K562 (cell line): Measurements from ENCODE around the gene CNOT11. TPM values are rescaled to one million over a fixed set of nuclear protein-coding genes. Genes with fewer than 3 reads are reported as not detected.

Source experiments
- ATAC-seq: fragments of 200-7000 bp; cut with Tn5 transposase; 3 replicates; pipeline ENCODE4 v1.9.1; 2020; ENCODE audit warnings: moderate library complexity
- BruUV-seq: library from RNA; stranded (reverse); fragments of 400-500 nt; replicated peaks from 2 replicates; lab custom pipeline; 2021; lab: Mats Ljungman, UMichigan
- CTCF ChIA-PET: fragments of 300-600 bp; formaldehyde crosslinking; extraction: SDS; loops from one replicate; lab custom pipeline; 2021; ENCODE audit warnings: low intra/inter-chr PET ratio; lab: Yijun Ruan, JAX
- POLR2A ChIA-PET: fragments of 300-600, 350-650 bp; sonication (Branson Sonifier 250); formaldehyde crosslinking; extraction: SDS; loops from one replicate; lab custom pipeline; 2021; ENCODE audit warnings: antibody characterized with exemption, inconsistent platforms; lab: Yijun Ruan, JAX
- DNase-seq, 4 experiments: peaks; one replicate each; pipeline versions ENCODE4 v3.0.0 to v3.0.0-alpha.2; 2011 to 2018; ENCODE audit warnings: low spot score in 3 of 4, mixed read lengths in 3 of 4; ENCODE audit errors: extremely low read depth in 1 of 4
- FAIRE-seq: peaks from 2 replicates; lab custom pipeline; 2011; peaks lifted over from hg19 to GRCh38; lab: Jason Lieb, UNC
- H2AFZ ChIP-seq: 2 replicates; pipeline ENCODE4 v1.6.0; 2011; ENCODE audit warnings: low read depth, low read length, control low read depth, inconsistent platforms
- H3K27ac ChIP-seq: fragments of 200-600 bp; 3 replicates; pipeline ENCODE4 v1.8.0; 2011; ENCODE audit warnings: low read depth, mild to moderate bottlenecking, control low read depth, inconsistent platforms, low read length, moderate library complexity, mixed read lengths; ENCODE audit errors: extremely low read depth
- H3K27me3 ChIP-seq, 2 experiments: fragments of 300-600 bp in 1 of 2; 2 replicates in 1 of 2; 3 replicates in 1 of 2; pipeline versions ENCODE4 v1.6.0 to v1.8.0; 2011; ENCODE audit warnings: inconsistent platforms in 2 of 2, low read length in 2 of 2, mild to moderate bottlenecking in 1 of 2, mixed read lengths in 1 of 2, moderate library complexity in 1 of 2; ENCODE audit not compliant: control insufficient read depth in 2 of 2, insufficient read depth in 2 of 2
- H3K36me3 ChIP-seq: fragments of 300-600 bp; 3 replicates; pipeline ENCODE4 v1.8.0; 2011; ENCODE audit warnings: mild to moderate bottlenecking, low read length, inconsistent platforms; ENCODE audit not compliant: control insufficient read depth, insufficient read depth
- H3K4me1 ChIP-seq, 2 experiments: fragments of 200-600 bp in 1 of 2; replicated peaks in 1 of 2; 2 replicates in 1 of 2; 3 replicates in 1 of 2; pipeline versions ENCODE4 v1.5.1 to v1.8.0; 2011; ENCODE audit warnings: inconsistent platforms in 2 of 2, low read length in 2 of 2, mild to moderate bottlenecking in 1 of 2, mixed read lengths in 1 of 2, moderate library complexity in 1 of 2; ENCODE audit not compliant: control insufficient read depth in 2 of 2, insufficient read depth in 2 of 2
- H3K4me2 ChIP-seq: 2 replicates; pipeline ENCODE4 v1.6.1; 2011; ENCODE audit warnings: low read length, control low read depth, inconsistent platforms, mixed read lengths; ENCODE audit not compliant: insufficient read depth
- H3K4me3 ChIP-seq: fragments of 200-600 bp; sonication (generic), shearing (Covaris generic); 2 replicates; pipeline ENCODE4 v1.5.1; 2016; ENCODE audit warnings: control low read depth, inconsistent platforms
- H3K79me2 ChIP-seq: fragments of 200-600 bp; 3 replicates; pipeline ENCODE4 v1.8.0; 2011; ENCODE audit warnings: low read length, inconsistent platforms; ENCODE audit not compliant: control insufficient read depth, insufficient read depth
- H3K9ac ChIP-seq, 2 experiments: 2 replicates each; pipeline versions ENCODE4 v1.6.0 to v1.6.1; 2011; ENCODE audit warnings: low read depth in 2 of 2, low read length in 2 of 2, control low read depth in 1 of 2, inconsistent platforms in 1 of 2, mild to moderate bottlenecking in 1 of 2, mixed read lengths in 1 of 2; ENCODE audit not compliant: insufficient read depth in 1 of 2
- H3K9me1 ChIP-seq: one replicate; pipeline ENCODE4 v1.6.0; 2011; ENCODE audit warnings: inconsistent platforms, mild to moderate bottlenecking, low read length, moderate library complexity; ENCODE audit not compliant: control insufficient read depth, insufficient read depth
- H3K9me3 ChIP-seq: replicated peaks from 2 replicates; pipeline ENCODE4 v1.5.1; 2011; ENCODE audit warnings: low read depth, low read length, inconsistent platforms; ENCODE audit not compliant: control insufficient read depth, insufficient read depth
- H4K20me1 ChIP-seq: replicated peaks from 2 replicates; pipeline ENCODE4 v1.6.1; 2011; ENCODE audit warnings: low read length, inconsistent platforms, mixed read lengths; ENCODE audit not compliant: control insufficient read depth, insufficient read depth
- ATF4 ChIP-seq: fragments of 450-650 bp; formaldehyde crosslinking; IDR thresholded peaks from 2 replicates; pipeline ENCODE4 v1.4.0; 2022; ENCODE audit warnings: mild to moderate bottlenecking, moderate library complexity
- CBX1 ChIP-seq: sonication (generic); IDR thresholded peaks from 2 replicates; pipeline ENCODE4 v1.6.1; 2016; ENCODE audit warnings: antibody characterized with exemption, low read depth, mild to moderate bottlenecking
- ID3 ChIP-seq, 2 experiments: fragments of 250-450 bp in 1 of 2; fragments of 450-650 bp in 1 of 2; sonication (Bioruptor Pico) in 1 of 2; IDR thresholded peaks; 2 replicates each; pipeline versions ENCODE4 v1.6.1 to v1.8.0; 2016 to 2021; ENCODE audit warnings: mild to moderate bottlenecking in 2 of 2, moderate library complexity in 2 of 2, missing compliant biosample characterization in 1 of 2, missing genetic modification characterization in 1 of 2
- IFI16 ChIP-seq: fragments of 250-450 bp; sonication (Bioruptor Pico); IDR thresholded peaks from 2 replicates; pipeline ENCODE4 v2.1.2; 2022; ENCODE audit warnings: mild to moderate bottlenecking, inconsistent platforms
- MEF2D ChIP-seq: conservative IDR thresholded peaks from 2 replicates; pipeline ENCODE4 v1.6.1; 2016; ENCODE audit warnings: low read depth, missing genetic modification characterization, missing compliant biosample characterization
- NR0B1 ChIP-seq: fragments of 450-650 bp; IDR thresholded peaks from one replicate; pipeline ENCODE4 v1.6.1; 2018; ENCODE audit warnings: mild to moderate bottlenecking, moderate library complexity; ENCODE audit not compliant: partially characterized antibody
- SMAD4 ChIP-seq: fragments of 250-450 bp; sonication (Bioruptor Pico); conservative IDR thresholded peaks from 2 replicates; pipeline ENCODE4 v1.8.0; 2021; ENCODE audit warnings: inconsistent platforms, mild to moderate bottlenecking, moderate library complexity
- SPI1 ChIP-seq: IDR thresholded peaks from 2 replicates; pipeline ENCODE4 v1.6.1; 2011; ENCODE audit warnings: low read depth, low read length, control low read depth, borderline replicate concordance
- TRIM24 ChIP-seq, 2 experiments: fragments of 450-650 bp; IDR thresholded peaks; 2 replicates each; pipeline ENCODE4 v1.6.1; 2016
- WHSC1 ChIP-seq: IDR thresholded peaks from one replicate; pipeline ENCODE4 v1.6.1; 2012; ENCODE audit warnings: low read length, control low read depth, inconsistent platforms
- ZNF224 ChIP-seq: sonication (generic); formaldehyde crosslinking; IDR thresholded peaks from 2 replicates; pipeline ENCODE4 v1.8.0; 2022; ENCODE audit warnings: mild to moderate bottlenecking, missing genetic modification reagents
- ZNF311 ChIP-seq: fragments of 250-450 bp; sonication (Bioruptor Pico); IDR thresholded peaks from 2 replicates; pipeline ENCODE4 v1.4.0; 2020; ENCODE audit warnings: mild to moderate bottlenecking, moderate library complexity
- ZNF398 ChIP-seq: fragments of 250-450 bp; sonication (Bioruptor Pico); IDR thresholded peaks from 2 replicates; pipeline ENCODE4 v1.8.0; 2021; ENCODE audit warnings: moderate library complexity, mild to moderate bottlenecking, inconsistent platforms
- ZNF589 ChIP-seq: fragments of 200-800 bp; sonication (Bioruptor generic); IDR thresholded peaks from 2 replicates; pipeline ENCODE4 v1.6.1; 2016; ENCODE audit warnings: low read depth, missing genetic modification characterization, missing compliant biosample characterization
- WGBS: fragments of 100-300 bp; shearing (Covaris generic); methylation state at CpG from one replicate; pipeline ENCODE4 v1.1.6; 2016; ENCODE audit warnings: low coverage, mixed read lengths; ENCODE audit not compliant: insufficient coverage; ENCODE audit errors: missing lambda C conversion rate; 5-methylcytosine and 5-hydroxymethylcytosine counted together
- in situ Hi-C: fragments of 300-500 bp; cut with MboI; formaldehyde crosslinking; loops from 4 replicates; pipeline ENCODE4 v1.15.0; 2018; ENCODE audit warnings: inconsistent platforms, mixed read lengths
- intact Hi-C: fragments of 100-400 bp; cut with micrococcal nuclease; formaldehyde crosslinking; loops from 2 replicates; pipeline ENCODE4 v1.14.2; 2022
- polyA plus RNA-seq, 8 experiments: library from polyadenylated mRNA; depleted of rRNA in 4 of 8; stranded (reverse) in 5 of 8; unstranded in 3 of 8; fragments of >200 nt; fragmentation: Nextera tagmentation in 2 of 8; fragmentation: Illumina TruSeq in 1 of 8; extraction: Ambion mirVana in 2 of 8; extraction: Trizol in 1 of 8; gene quantifications; 2 replicates each; pipeline versions ENCODE4 v1.2.1 to v1.2.3, GENCODE V29; 2011 to 2014; ENCODE audit warnings: inconsistent platforms in 1 of 8, missing spikeins in 1 of 8
- total RNA-seq, 7 experiments: library from RNA; depleted of rRNA in 6 of 7; stranded (reverse); fragments of >200 nt in 6 of 7; fragmentation: Illumina TruSeq in 2 of 7; extraction: Trizol in 2 of 7; gene quantifications; 2 replicates each; pipeline versions ENCODE4 v1.2.1 to v1.2.3, GENCODE V29; 2011 to 2021; ENCODE audit warnings: low replicate concordance in 1 of 7

Gene CNOT11
- total and polyA plus RNA-seq, 9 of the 15 experiments (the other 6 are each of a cell fraction or from before 2014, with no cell fraction given), result 12.7 to 163 (median 64.2) TPM

GRCh38 chr2:101234169-101234938 lies 18.3 kb upstream of the CNOT11 start:
- H4K20me1 ChIP-seq, result no peaks in the 10 kb centered on the region
- H3K27ac ChIP-seq, result peak overlapping the region; percentile 31; the same call in 1 of the 3 replicates
- 55% methylated on average over 11 of the region's 12 CpGs for whole genome bisulfite sequencing
- peak overlapping the region; percentile 7; the same call in 1 of the 2 replicates for H3K4me2 ChIP-seq
- H2AFZ ChIP-seq, result peak overlapping the region; percentile 48
- POLR2A ChIA-PET, result interaction anchor here (1.1 kb wide), 1 partner anchor 63 kb away, joined by 3 read pairs; no protein-coding TSS in a partner anchor
- no peaks in the 10 kb centered on the region; the same call in 2 of the 3 replicates for H3K36me3 ChIP-seq
- no peak for ATAC-seq
- in situ Hi-C loops, result no loop called here
- H3K4me3 ChIP-seq, result no peak overlapping the region
- no peak for DNase-seq
- CTCF ChIA-PET, result no interaction called here
- H3K9ac ChIP-seq, result no peak overlapping the region
- peaks cover 20% of the 10 kb centered on the region for H3K9me3 ChIP-seq
- peaks cover 18% of the 10 kb centered on the region; the same call in 1 of the 3 replicates for H3K79me2 ChIP-seq
- peaks cover 0 to 16% of the 10 kb centered on the region in 2 experiments; a peak in 2 of 5 replicates for H3K4me1 ChIP-seq
- no TSS peak for BruUV-seq
- no peaks in the 10 kb centered on the region for H3K9me1 ChIP-seq
- intact Hi-C loops, result no loop called here
- no peaks in the 10 kb centered on the region for H3K27me3 ChIP-seq
- FAIRE-seq, result no peak
- TF ChIP-seq NR0B1 (no peak), TRIM24 (IDR thresholded peaks at IDR 0.05) (peak in 1 of 2 experiments; percentile 79; a peak in 2 of 4 replicates), SPI1 (peak; percentile 58; the same call in 1 of the 2 replicates), WHSC1 (no peak), ZNF311 (CRISPR knock-in tag) (0 out of 2 replicates have a peak, but pooled peaks have one; percentile 55), SMAD4 (CRISPR knock-in tag) (peak; percentile 64), ID3 (CRISPR knock-in tag; IDR thresholded peaks at IDR 0.05) (no peak), ID3 (tag; IDR thresholded peaks at IDR 0.05) (peak; percentile 91), MEF2D (tag) (peak; percentile 56; the same call in 1 of the 2 replicates), CBX1 (peak; percentile 45; the same call in 1 of the 2 replicates), ZNF398 (CRISPR knock-in tag) (0 out of 2 replicates have a peak, but pooled peaks have one; percentile 43), IFI16 (CRISPR knock-in tag) (peak; percentile 78), ZNF224 (CRISPR knock-in tag) (no peak), ATF4 (CRISPR knock-in tag) (0 out of 2 replicates have a peak, but pooled peaks have one; percentile 32), ZNF589 (CRISPR knock-in tag) (no peak)
